GM12878 (cell line): ENCODE measurements around the gene NOC4L. TPM values are rescaled to one million over a fixed set of nuclear protein-coding genes. Genes with fewer than 3 reads are reported as not detected.

Experiments
- ATAC-seq: fragments of 200-7000 bp; cut with Tn5 transposase; 3 replicates; pipeline ENCODE4 v1.9.1; 2020; ENCODE audit warnings: mild to moderate bottlenecking, moderate library complexity
- BruUV-seq: library from RNA; stranded (reverse); fragments of 400-500 nt; replicated peaks from 2 replicates; lab custom pipeline; 2021; lab: Mats Ljungman, UMichigan
- CTCF ChIA-PET: fragments of 300-600 bp; sonication (Branson Sonifier 250); formaldehyde crosslinking; extraction: SDS; loops from one replicate; lab custom pipeline; 2021; ENCODE audit warnings: inconsistent platforms; lab: Yijun Ruan, JAX
- POLR2A ChIA-PET: fragments of 350-600 bp; formaldehyde crosslinking; extraction: SDS; loops from one replicate; lab custom pipeline; 2021; ENCODE audit warnings: inconsistent platforms; lab: Charles Lee
- RAD21 ChIA-PET: fragments of 300-600 bp; sonication (Branson Sonifier 250); formaldehyde crosslinking; loops from one replicate; lab custom pipeline; 2023; ENCODE audit warnings: antibody characterized with exemption; ENCODE audit not compliant: unreplicated experiment; lab: Charles Lee
- SMC1A ChIA-PET: fragments of 300-600 bp; sonication (Branson Sonifier 250); formaldehyde crosslinking; loops from one replicate; lab custom pipeline; 2023; ENCODE audit not compliant: unreplicated experiment, uncharacterized antibody; lab: Charles Lee
- DNase-seq: peaks from one replicate; pipeline ENCODE4 v3.0.0-alpha.2; 2011; ENCODE audit warnings: low read depth, low spot score
- FAIRE-seq: peaks from 3 replicates; lab custom pipeline; 2011; peaks lifted over from hg19 to GRCh38; lab: Jason Lieb, UNC
- H2AFZ ChIP-seq: 2 replicates; pipeline ENCODE4 v1.6.0; 2011; ENCODE audit warnings: low read depth, low read length, control low read depth; ENCODE audit not compliant: control insufficient read depth
- H3K27ac ChIP-seq: 2 replicates; pipeline ENCODE4 v1.5.1; 2011; ENCODE audit warnings: control low read depth; ENCODE audit not compliant: control insufficient read depth, insufficient read depth
- H3K27me3 ChIP-seq, 2 experiments: replicated peaks in 1 of 2; 2 replicates each; pipeline versions ENCODE4 v1.6.0 to v1.6.1; 2011; ENCODE audit warnings: low read length in 1 of 2; ENCODE audit not compliant: control insufficient read depth in 2 of 2, insufficient read depth in 2 of 2
- H3K36me3 ChIP-seq, 2 experiments: 2 replicates each; pipeline ENCODE4 v1.5.1; 2011; ENCODE audit warnings: low read length in 1 of 2; ENCODE audit not compliant: control insufficient read depth in 2 of 2, insufficient read depth in 2 of 2
- H3K4me1 ChIP-seq: 2 replicates; pipeline ENCODE4 v1.6.1; 2011; ENCODE audit warnings: mild to moderate bottlenecking, low read length, moderate library complexity, mixed read lengths; ENCODE audit not compliant: control insufficient read depth, insufficient read depth
- H3K4me2 ChIP-seq: 2 replicates; pipeline ENCODE4 v1.6.0; 2011; ENCODE audit warnings: control low read depth; ENCODE audit not compliant: control insufficient read depth, insufficient read depth
- H3K4me3 ChIP-seq: fragments of 200-600 bp; sonication (generic); 2 replicates; pipeline ENCODE4 v1.5.1; 2016
- H3K79me2 ChIP-seq: 2 replicates; pipeline ENCODE4 v1.6.0; 2011; ENCODE audit warnings: low read length; ENCODE audit not compliant: control insufficient read depth, insufficient read depth
- H3K9ac ChIP-seq: 2 replicates; pipeline ENCODE4 v1.8.0; 2011; ENCODE audit warnings: low read length, control low read depth, mixed read lengths; ENCODE audit not compliant: control insufficient read depth, insufficient read depth
- H3K9me3 ChIP-seq: replicated peaks from 3 replicates; pipeline ENCODE4 v1.5.1; 2011; ENCODE audit warnings: mild to moderate bottlenecking, low read length; ENCODE audit not compliant: control insufficient read depth, insufficient read depth
- H4K20me1 ChIP-seq: 2 replicates; pipeline ENCODE4 v1.6.0; 2011; ENCODE audit not compliant: control insufficient read depth, insufficient read depth
- BCL11A ChIP-seq: IDR thresholded peaks from 2 replicates; pipeline ENCODE4 v1.6.1; 2011; ENCODE audit warnings: low read depth, low read length
- BRCA1 ChIP-seq: IDR thresholded peaks from 2 replicates; pipeline ENCODE4 v1.6.1; 2011; ENCODE audit warnings: low read depth, low read length, improper control_type of control experiment
- MTA3 ChIP-seq: IDR thresholded peaks from 2 replicates; pipeline ENCODE4 v1.6.1; 2012; ENCODE audit warnings: low read length, inconsistent platforms, borderline replicate concordance
- MXI1 ChIP-seq: fragments of 150-350 bp; IDR thresholded peaks from 2 replicates; pipeline ENCODE4 v1.6.1; 2011; ENCODE audit warnings: low read depth, mild to moderate bottlenecking, inconsistent platforms, low read length, improper control_type of control experiment
- RELB ChIP-seq: fragments of 450-650 bp; IDR thresholded peaks from 2 replicates; pipeline ENCODE4 v1.6.1; 2017; ENCODE audit warnings: low read depth, mild to moderate bottlenecking, moderate library complexity
- SP1 ChIP-seq: IDR thresholded peaks from one replicate; pipeline ENCODE4 v1.6.1; 2011; ENCODE audit warnings: low read depth, low read length
- ZNF592 ChIP-seq: fragments of 450-650 bp; IDR thresholded peaks from 2 replicates; pipeline ENCODE4 v1.6.1; 2017; ENCODE audit warnings: mild to moderate bottlenecking, moderate library complexity
- ZSCAN29 ChIP-seq: fragments of 450-650 bp; IDR thresholded peaks from 2 replicates; pipeline ENCODE4 v1.6.1; 2017; ENCODE audit warnings: mild to moderate bottlenecking, moderate library complexity
- WGBS: methylation state at CpG from one replicate; pipeline ENCODE4 v1.1.6; 2016; ENCODE audit warnings: low lambda C conversion rate; ENCODE audit not compliant: insufficient replicate concordance, insufficient coverage; ENCODE audit errors: missing lambda C conversion rate; 5-methylcytosine and 5-hydroxymethylcytosine counted together
- in situ Hi-C: fragments of 300-500 bp; cut with MboI; formaldehyde crosslinking; loops from 9 replicates; pipeline ENCODE4 v1.14.3; 2018; ENCODE audit warnings: mixed read lengths
- intact Hi-C: fragments of 100-400 bp; cut with micrococcal nuclease; formaldehyde crosslinking; loops from one replicate; pipeline ENCODE4 v1.14.2; 2022; ENCODE audit not compliant: unreplicated experiment
- polyA plus RNA-seq, 11 experiments: library from polyadenylated mRNA; depleted of rRNA in 4 of 11; unstranded in 6 of 11; stranded (reverse) in 5 of 11; fragments of >200 nt; fragmentation: Nextera tagmentation in 4 of 11; fragmentation: Illumina TruSeq in 1 of 11; extraction: Ambion mirVana in 4 of 11; extraction: Trizol in 1 of 11; gene quantifications; 1 replicate in 1 of 11; 2 replicates in 10 of 11; pipeline versions ENCODE4 v1.2.1 to v1.2.3, GENCODE V29; 2011 to 2016; ENCODE audit warnings: inconsistent platforms in 2 of 11, missing spikeins in 2 of 11, low read depth in 1 of 11
- total RNA-seq, 4 experiments: library from RNA; depleted of rRNA in 3 of 4; stranded (reverse); fragments of >200 nt in 3 of 4; fragmentation: Illumina TruSeq in 1 of 4; extraction: Trizol in 1 of 4; gene quantifications; 2 replicates each; pipeline versions ENCODE4 v1.2.1 to v1.2.3, GENCODE V29; 2013 to 2021
- TF ChIP-seq, protein P1 (sequence below): IDR thresholded peaks from 2 replicates; pipeline ENCODE4 v1.6.1; 2011; ENCODE audit warnings: borderline replicate concordance, low read depth, mild to moderate bottlenecking, moderate library complexity, low read length; ENCODE audit not compliant: insufficient read depth, poor library complexity, severe bottlenecking
- TF ChIP-seq, protein P2 (sequence below): fragments of 450-650 bp; IDR thresholded peaks from 2 replicates; pipeline ENCODE4 v1.6.1; 2017; ENCODE audit warnings: mild to moderate bottlenecking, low read depth, inconsistent platforms; ENCODE audit not compliant: poor library complexity, severe bottlenecking
- TF ChIP-seq, protein P3 (sequence below): IDR thresholded peaks from 2 replicates; pipeline ENCODE4 v1.6.1; 2012; ENCODE audit warnings: low read depth, low read length, improper control_type of control experiment
- TF ChIP-seq, protein P4 (sequence below): fragments of 450-650 bp; IDR thresholded peaks from 2 replicates; pipeline ENCODE4 v1.6.1; 2014; ENCODE audit warnings: mild to moderate bottlenecking

NOC4L gene
- total and polyA plus RNA-seq, 10 of the 15 experiments (the other 5 are each of a cell fraction or from before 2014, with no cell fraction given), result 0.72 to 68.2 (median 15.2) TPM

DNA sequence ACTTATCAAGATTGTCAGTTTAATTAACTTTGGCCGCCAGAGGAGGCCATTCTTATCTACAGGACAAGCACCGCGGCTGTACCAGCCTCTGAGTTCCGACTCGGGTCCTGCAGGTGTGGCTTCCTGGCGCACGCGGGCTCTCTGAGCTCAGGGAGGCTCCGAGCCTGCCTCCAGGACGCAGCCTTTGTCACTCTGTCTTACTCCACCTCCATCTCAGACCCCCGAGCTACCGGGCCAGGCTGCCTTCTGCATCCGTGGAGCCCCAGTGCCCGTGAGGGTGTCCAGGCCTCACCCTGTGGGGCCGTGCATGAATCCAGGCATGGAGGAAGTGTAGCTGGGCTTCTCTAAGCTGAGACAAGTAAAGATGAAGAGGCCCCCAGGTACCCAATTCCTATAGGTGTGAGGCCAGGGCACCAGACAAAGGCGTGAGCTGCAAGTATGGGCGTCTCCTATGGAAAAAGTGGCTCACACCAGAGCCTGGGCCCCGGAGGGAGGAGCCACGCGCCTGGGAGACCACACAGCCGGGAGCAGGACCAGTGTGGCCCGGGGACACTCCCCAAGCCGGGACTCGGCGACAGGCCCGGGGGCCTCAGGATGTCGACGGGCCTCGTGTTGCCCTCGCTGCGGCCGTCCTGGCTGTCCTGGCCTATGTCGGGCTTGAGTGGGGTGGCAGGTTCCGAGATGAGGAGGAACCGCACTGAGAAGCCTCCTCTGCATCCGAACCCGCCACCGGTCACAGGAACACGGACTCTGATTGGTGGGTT is 42.8 kb downstream of the NOC4L start:
- no TSS peak for BruUV-seq
- CTCF ChIA-PET, result no interaction called here
- Histone ChIP-seq H4K20me1 (no peaks in the 10 kb centered on the region), H3K36me3 (no peaks in the 10 kb centered on the region), H3K9ac (no peak overlapping the region), H2AFZ (no peak overlapping the region), H3K79me2 (no peaks in the 10 kb centered on the region), H3K4me3 (no peak overlapping the region), H3K4me2 (no peak overlapping the region), H3K4me1 (no peaks in the 10 kb centered on the region), H3K9me3 (no peaks in the 10 kb centered on the region), H3K27ac (no peak overlapping the region), H3K27me3 (peaks cover 0 to 2% of the 10 kb centered on the region in 2 experiments; a peak in 2 of 4 replicates)
- intact Hi-C loops, result no loop called here
- POLR2A ChIA-PET, result no interaction called here
- ATAC-seq, result no peak
- RAD21 ChIA-PET, result no interaction called here
- in situ Hi-C loops, result no loop called here
- DNase-seq, result no peak
- 57% methylated on average over 39 of the region's 39 CpGs for WGBS
- no peak for FAIRE-seq
- SMC1A ChIA-PET, result no interaction called here
- TF ChIP-seq, protein P1, sequence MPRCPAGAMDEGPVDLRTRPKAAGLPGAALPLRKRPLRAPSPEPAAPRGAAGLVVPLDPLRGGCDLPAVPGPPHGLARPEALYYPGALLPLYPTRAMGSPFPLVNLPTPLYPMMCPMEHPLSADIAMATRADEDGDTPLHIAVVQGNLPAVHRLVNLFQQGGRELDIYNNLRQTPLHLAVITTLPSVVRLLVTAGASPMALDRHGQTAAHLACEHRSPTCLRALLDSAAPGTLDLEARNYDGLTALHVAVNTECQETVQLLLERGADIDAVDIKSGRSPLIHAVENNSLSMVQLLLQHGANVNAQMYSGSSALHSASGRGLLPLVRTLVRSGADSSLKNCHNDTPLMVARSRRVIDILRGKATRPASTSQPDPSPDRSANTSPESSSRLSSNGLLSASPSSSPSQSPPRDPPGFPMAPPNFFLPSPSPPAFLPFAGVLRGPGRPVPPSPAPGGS, result no peak
- TF ChIP-seq SP1 (no peak), ZSCAN29 (no peak), RELB (no peak), MTA3 (no peak), BRCA1 (no peak), ZNF592 (no peak), BCL11A (no peak), MXI1 (no peak)
- TF ChIP-seq, protein P2, sequence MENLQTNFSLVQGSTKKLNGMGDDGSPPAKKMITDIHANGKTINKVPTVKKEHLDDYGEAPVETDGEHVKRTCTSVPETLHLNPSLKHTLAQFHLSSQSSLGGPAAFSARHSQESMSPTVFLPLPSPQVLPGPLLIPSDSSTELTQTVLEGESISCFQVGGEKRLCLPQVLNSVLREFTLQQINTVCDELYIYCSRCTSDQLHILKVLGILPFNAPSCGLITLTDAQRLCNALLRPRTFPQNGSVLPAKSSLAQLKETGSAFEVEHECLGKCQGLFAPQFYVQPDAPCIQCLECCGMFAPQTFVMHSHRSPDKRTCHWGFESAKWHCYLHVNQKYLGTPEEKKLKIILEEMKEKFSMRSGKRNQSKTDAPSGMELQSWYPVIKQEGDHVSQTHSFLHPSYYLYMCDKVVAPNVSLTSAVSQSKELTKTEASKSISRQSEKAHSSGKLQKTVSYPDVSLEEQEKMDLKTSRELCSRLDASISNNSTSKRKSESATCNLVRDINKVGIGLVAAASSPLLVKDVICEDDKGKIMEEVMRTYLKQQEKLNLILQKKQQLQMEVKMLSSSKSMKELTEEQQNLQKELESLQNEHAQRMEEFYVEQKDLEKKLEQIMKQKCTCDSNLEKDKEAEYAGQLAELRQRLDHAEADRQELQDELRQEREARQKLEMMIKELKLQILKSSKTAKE, result no peak
- TF ChIP-seq, protein P3, sequence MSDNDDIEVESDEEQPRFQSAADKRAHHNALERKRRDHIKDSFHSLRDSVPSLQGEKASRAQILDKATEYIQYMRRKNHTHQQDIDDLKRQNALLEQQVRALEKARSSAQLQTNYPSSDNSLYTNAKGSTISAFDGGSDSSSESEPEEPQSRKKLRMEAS, result no peak
- TF ChIP-seq, protein P4, sequence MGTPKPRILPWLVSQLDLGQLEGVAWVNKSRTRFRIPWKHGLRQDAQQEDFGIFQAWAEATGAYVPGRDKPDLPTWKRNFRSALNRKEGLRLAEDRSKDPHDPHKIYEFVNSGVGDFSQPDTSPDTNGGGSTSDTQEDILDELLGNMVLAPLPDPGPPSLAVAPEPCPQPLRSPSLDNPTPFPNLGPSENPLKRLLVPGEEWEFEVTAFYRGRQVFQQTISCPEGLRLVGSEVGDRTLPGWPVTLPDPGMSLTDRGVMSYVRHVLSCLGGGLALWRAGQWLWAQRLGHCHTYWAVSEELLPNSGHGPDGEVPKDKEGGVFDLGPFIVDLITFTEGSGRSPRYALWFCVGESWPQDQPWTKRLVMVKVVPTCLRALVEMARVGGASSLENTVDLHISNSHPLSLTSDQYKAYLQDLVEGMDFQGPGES, result no peak
